ENCODE data around the gene PGAP2.

PGAP2 gene

DNA sequence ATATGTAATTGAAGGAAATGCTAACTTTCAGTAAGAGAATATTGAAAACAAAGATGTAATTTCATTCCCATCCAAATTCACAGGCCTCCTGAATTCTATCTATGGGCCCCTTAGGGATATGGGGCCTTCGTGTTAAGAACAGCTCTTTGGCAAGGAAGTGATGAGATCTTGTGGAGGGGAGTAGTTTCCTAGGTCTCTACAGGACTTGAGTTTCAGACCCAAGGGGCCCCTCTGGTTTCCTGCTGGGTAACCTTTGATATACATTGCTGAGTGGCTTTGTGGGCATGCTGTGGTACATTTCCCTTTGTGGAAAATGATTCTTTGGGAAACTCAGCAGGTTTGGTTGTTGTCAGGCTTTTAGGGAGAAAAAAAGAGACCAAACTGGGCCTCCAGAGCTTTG, 53.3 kb downstream of the PGAP2 start:
- H3K4me3 Mint-ChIP-seq = no peak overlapping the region

DNA sequence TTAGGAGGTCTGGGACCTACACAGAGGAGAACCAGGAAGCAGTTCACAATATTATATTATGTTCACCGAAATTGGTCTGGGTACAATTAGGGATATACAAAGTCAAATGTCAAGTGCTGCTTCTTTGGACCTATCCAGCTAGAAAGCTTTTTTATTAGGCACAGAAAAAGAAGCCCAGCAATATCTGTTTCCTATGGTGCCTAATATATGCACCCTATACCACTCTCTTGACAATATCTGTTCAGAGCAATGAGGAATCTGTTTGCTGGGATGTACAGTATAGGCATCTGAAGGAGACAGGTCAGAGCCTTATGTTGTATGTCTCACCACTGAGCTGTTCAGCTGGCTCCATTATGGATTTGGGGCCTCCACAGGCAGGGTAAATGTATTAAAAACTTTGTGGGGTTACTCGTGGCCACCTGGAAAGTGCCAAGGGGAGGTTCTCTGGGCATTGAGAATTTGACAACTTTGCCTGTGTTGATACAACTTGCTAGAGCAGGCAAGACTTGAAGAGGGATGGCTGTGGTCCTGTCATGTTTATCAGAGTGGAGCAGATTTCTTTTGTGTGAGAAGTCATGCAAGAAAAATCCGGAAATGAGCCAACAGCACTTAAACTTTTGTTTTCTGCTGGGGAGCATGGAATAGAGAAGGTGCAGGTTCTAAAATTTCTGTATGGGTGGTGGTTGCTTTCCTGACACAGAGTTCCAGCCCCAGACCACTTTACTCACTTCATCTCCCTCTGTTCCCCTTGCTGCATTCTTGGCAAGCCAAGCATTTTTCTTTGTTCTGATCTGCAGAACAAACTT, 57.2 kb downstream of the PGAP2 start:
- no peak overlapping the region for H3K4me3 Mint-ChIP-seq
- H3K27me3 Mint-ChIP-seq (ENCODE audit: low read depth) = no peaks in the 10 kb centered on the region
- no peaks in the 10 kb centered on the region for H3K9me3 Mint-ChIP-seq
- peaks cover 31% of the 10 kb centered on the region for H3K4me1 Mint-ChIP-seq
- peak overlapping the region; percentile 21 to 53 (median 25) for H3K27ac Mint-ChIP-seq
- no peaks in the 10 kb centered on the region for H3K36me3 Mint-ChIP-seq (ENCODE audit: low read depth)
- TF ChIP-seq, protein P1, sequence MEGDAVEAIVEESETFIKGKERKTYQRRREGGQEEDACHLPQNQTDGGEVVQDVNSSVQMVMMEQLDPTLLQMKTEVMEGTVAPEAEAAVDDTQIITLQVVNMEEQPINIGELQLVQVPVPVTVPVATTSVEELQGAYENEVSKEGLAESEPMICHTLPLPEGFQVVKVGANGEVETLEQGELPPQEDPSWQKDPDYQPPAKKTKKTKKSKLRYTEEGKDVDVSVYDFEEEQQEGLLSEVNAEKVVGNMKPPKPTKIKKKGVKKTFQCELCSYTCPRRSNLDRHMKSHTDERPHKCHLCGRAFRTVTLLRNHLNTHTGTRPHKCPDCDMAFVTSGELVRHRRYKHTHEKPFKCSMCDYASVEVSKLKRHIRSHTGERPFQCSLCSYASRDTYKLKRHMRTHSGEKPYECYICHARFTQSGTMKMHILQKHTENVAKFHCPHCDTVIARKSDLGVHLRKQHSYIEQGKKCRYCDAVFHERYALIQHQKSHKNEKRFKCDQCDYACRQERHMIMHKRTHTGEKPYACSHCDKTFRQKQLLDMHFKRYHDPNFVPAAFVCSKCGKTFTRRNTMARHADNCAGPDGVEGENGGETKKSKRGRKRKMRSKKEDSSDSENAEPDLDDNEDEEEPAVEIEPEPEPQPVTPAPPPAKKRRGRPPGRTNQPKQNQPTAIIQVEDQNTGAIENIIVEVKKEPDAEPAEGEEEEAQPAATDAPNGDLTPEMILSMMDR (IDR thresholded peaks at IDR 0.05; ENCODE audit: unreplicated experiment in 3 of 3) = no peak

More for the DNA sequence above, 53.3 kb downstream of the PGAP2 start:
- H3K27ac Mint-ChIP-seq = peak overlapping the region in 2 of 3 experiments; percentile 38 to 45
- no peaks in the 10 kb centered on the region for H3K9me3 Mint-ChIP-seq
- no peaks in the 10 kb centered on the region for H3K27me3 Mint-ChIP-seq (ENCODE audit: low read depth)
- peaks cover 61% of the 10 kb centered on the region for H3K4me1 Mint-ChIP-seq
- H3K36me3 Mint-ChIP-seq (ENCODE audit: low read depth) = no peaks in the 10 kb centered on the region
- TF ChIP-seq, protein P1 (IDR thresholded peaks at IDR 0.05; ENCODE audit: unreplicated experiment in 3 of 3) = no peak

DNA sequence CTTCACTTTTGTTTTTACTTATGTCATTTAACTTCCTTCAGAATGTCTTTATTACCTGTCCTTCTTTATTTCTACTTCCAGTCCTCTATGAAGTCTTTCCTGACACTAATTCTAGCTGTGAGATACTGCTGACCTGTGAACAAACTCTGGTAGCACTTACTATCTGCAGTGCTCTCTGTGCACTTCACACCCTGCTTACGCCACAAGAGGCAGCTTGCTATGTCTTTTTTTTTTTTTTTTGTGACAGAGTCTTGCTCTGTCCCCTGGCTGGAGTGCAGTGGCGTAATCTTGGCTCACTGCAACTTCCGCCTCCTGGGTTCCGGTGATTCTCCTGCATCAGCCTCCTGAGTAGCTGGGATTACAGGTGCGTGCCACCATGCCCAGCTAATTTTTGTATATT, 57.8 kb downstream of the PGAP2 start:
- no peaks in the 10 kb centered on the region for H3K27me3 Mint-ChIP-seq (ENCODE audit: low read depth)
- no peaks in the 10 kb centered on the region for H3K9me3 Mint-ChIP-seq
- H3K4me1 Mint-ChIP-seq = peaks cover 25% of the 10 kb centered on the region
- TF ChIP-seq, protein P1 (IDR thresholded peaks at IDR 0.05; ENCODE audit: unreplicated experiment in 3 of 3) = no peak
- H3K36me3 Mint-ChIP-seq (ENCODE audit: low read depth) = no peaks in the 10 kb centered on the region
- H3K4me3 Mint-ChIP-seq = no peak overlapping the region
- H3K27ac Mint-ChIP-seq = peak overlapping the region; percentile 21 to 53 (median 25)

DNA sequence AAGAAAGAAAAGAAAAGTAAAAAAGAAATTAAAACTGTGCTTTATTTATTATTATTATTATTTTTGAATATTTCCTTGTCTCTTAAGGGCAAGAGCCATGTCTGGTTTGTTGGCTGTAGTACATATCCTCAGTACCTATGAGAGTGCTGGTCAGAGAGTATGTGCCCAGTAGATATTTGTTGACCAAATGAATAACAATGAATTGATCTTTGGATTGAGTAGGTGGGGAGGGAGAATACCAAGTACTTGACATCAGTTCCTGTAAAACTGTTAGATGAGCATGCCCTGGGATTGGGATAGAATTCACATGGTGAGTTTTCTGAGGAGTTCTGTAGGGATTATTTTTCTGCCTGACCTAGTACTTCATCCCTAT, 58.5 kb downstream of the PGAP2 start:
- no peaks in the 10 kb centered on the region for H3K36me3 Mint-ChIP-seq (ENCODE audit: low read depth)
- H3K27me3 Mint-ChIP-seq (ENCODE audit: low read depth) = no peaks in the 10 kb centered on the region
- H3K9me3 Mint-ChIP-seq = no peaks in the 10 kb centered on the region
- TF ChIP-seq, protein P1 (IDR thresholded peaks at IDR 0.05; ENCODE audit: unreplicated experiment in 3 of 3) = no peak
- H3K4me1 Mint-ChIP-seq = peaks cover 21% of the 10 kb centered on the region
- no peak overlapping the region for H3K4me3 Mint-ChIP-seq
- no peak overlapping the region for H3K27ac Mint-ChIP-seq

DNA sequence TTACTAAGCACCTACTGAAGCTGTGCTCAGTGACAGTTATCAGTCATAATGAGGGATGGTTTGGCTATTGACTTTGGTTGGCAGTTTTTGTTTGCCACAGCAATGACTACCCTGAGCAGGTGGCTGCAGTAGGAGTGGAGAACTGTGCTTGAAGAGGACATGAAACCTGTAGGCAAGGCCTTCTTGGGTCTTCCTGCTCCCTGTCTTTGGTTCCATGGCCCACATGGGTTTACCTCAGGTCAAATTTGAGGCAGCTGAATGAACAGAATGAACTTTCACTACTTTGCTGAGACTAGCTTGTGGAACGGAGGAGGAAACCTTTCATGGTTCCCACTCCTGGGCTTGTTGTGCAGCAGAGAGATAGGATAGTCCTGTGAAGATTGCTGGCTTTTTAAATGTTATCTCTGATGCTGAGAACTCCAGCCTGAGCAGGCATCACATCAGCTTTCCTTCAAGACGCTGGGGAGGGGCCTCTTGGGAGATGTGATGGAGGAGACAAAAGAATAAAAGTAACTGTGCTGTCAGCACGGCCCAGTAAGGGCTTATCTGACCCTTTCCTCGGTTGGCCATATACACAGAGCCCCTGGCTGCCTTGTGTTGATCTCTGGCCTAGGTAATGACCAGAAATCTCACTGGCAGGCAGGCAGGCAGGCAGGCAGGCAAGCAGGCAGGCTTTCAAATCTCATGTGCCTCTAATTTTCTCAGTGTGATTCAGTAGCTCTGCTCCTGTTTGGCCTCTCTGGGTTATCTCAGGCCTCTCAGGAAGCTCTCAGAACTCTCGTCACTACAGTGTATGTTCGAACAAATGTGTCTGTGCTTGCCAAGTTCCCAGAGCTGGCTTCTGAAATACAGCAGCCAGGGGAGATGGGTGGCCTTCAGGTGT, 59.1 kb downstream of the PGAP2 start:
- no peaks in the 10 kb centered on the region for H3K27me3 Mint-ChIP-seq (ENCODE audit: low read depth)
- H3K4me1 Mint-ChIP-seq = peaks cover 20% of the 10 kb centered on the region
- TF ChIP-seq, protein P1 (IDR thresholded peaks at IDR 0.05; ENCODE audit: unreplicated experiment in 3 of 3) = no peak
- no peaks in the 10 kb centered on the region for H3K36me3 Mint-ChIP-seq (ENCODE audit: low read depth)
- no peaks in the 10 kb centered on the region for H3K9me3 Mint-ChIP-seq
- H3K27ac Mint-ChIP-seq = peak overlapping the region in 1 of 3 experiments; percentile 7
- no peak overlapping the region for H3K4me3 Mint-ChIP-seq

Data from nephron (organoid).